Measurements from ENCODE around the gene ELMO1. TPM values are rescaled to one million over a fixed set of nuclear protein-coding genes. Genes with fewer than 3 reads are reported as not detected.
A peak's percentile ranks its signal among the peaks of the same experiment; 100 is the strongest.

ELMO1 gene
- total RNA-seq, 1 donor from 2014 or later = 66.1 TPM

GRCh38 chr7:36854652-36855051 is 594.0 kb downstream of the ELMO1 start:
- Mint-ChIP-seq H3K9me3 (ENCODE audit: low read depth) (peaks cover 6% of the 10 kb centered on the region), H3K36me3 (ENCODE audit: insufficient read depth) (peaks cover 34% of the 10 kb centered on the region), H3K4me1 (ENCODE audit: low read depth) (no peaks in the 10 kb centered on the region), H3K27me3 (no peaks in the 10 kb centered on the region), H3K4me3 (ENCODE audit: low read depth) (no peak overlapping the region), H3K27ac (peak overlapping the region; percentile 28)
- no peak for TF ChIP-seq CTCF (IDR thresholded peaks at IDR 0.05; ENCODE audit: unreplicated experiment)
- no peak for DNase-seq (ENCODE audit: low spot score, unreplicated experiment)

GRCh38 chr7:36852931-36853330 is 595.7 kb downstream of the ELMO1 start:
- peaks cover 30% of the 10 kb centered on the region for H3K36me3 Mint-ChIP-seq (ENCODE audit: insufficient read depth)
- H3K9me3 Mint-ChIP-seq (ENCODE audit: low read depth) = peaks cover 9% of the 10 kb centered on the region
- no peak for TF ChIP-seq CTCF (IDR thresholded peaks at IDR 0.05; ENCODE audit: unreplicated experiment)
- H3K4me1 Mint-ChIP-seq (ENCODE audit: low read depth) = no peaks in the 10 kb centered on the region
- H3K27ac Mint-ChIP-seq = no peak overlapping the region
- DNase-seq (ENCODE audit: low spot score, unreplicated experiment) = no peak
- no peaks in the 10 kb centered on the region for H3K27me3 Mint-ChIP-seq
- H3K4me3 Mint-ChIP-seq (ENCODE audit: low read depth) = no peak overlapping the region

DNA sequence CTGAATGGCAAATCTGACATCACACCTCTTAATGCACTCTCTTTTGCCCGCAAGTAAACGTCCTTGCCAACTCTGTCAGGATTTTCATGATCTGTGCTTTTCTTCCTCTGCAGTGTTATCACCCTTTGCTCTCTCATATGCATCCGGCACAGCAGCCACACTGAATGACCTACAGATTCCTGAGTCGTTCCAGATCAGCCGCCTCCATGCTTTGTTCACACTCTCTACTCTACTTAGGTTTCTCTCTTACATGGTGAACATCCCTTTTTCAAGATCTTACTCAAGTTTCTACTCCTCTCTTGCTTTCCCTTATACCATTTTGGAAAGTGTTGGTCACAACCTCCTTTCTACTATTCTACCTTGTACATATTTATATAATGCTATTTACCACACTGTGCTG is 596.6 kb downstream of the ELMO1 start:
- TF ChIP-seq CTCF (IDR thresholded peaks at IDR 0.05; ENCODE audit: unreplicated experiment) = no peak

GRCh38 chr7:36851382-36851781 is 597.3 kb downstream of the ELMO1 start:
- Mint-ChIP-seq H3K4me3 (ENCODE audit: low read depth) (no peak overlapping the region), H3K27ac (no peak overlapping the region), H3K9me3 (ENCODE audit: low read depth) (peaks cover 19% of the 10 kb centered on the region), H3K27me3 (no peaks in the 10 kb centered on the region), H3K36me3 (ENCODE audit: insufficient read depth) (peaks cover 37% of the 10 kb centered on the region), H3K4me1 (ENCODE audit: low read depth) (no peaks in the 10 kb centered on the region)
- TF ChIP-seq CTCF (IDR thresholded peaks at IDR 0.05; ENCODE audit: unreplicated experiment) = no peak
- no peak for DNase-seq (ENCODE audit: low spot score, unreplicated experiment)

More for the DNA sequence above, 596.6 kb downstream of the ELMO1 start:
- Mint-ChIP-seq H3K27ac (no peak overlapping the region), H3K36me3 (ENCODE audit: insufficient read depth) (peaks cover 31% of the 10 kb centered on the region), H3K9me3 (ENCODE audit: low read depth) (peaks cover 13% of the 10 kb centered on the region), H3K4me1 (ENCODE audit: low read depth) (no peaks in the 10 kb centered on the region), H3K4me3 (ENCODE audit: low read depth) (no peak overlapping the region), H3K27me3 (no peaks in the 10 kb centered on the region)
- no peak for DNase-seq (ENCODE audit: low spot score, unreplicated experiment)

- no peak for DNase-seq (ENCODE audit: low spot score, unreplicated experiment)
- peaks cover 27% of the 10 kb centered on the region for H3K36me3 Mint-ChIP-seq (ENCODE audit: insufficient read depth)
- H3K9me3 Mint-ChIP-seq (ENCODE audit: low read depth) = peaks cover 32% of the 10 kb centered on the region
- no peaks in the 10 kb centered on the region for H3K4me1 Mint-ChIP-seq (ENCODE audit: low read depth)
- H3K4me3 Mint-ChIP-seq (ENCODE audit: low read depth) = no peak overlapping the region
- no peaks in the 10 kb centered on the region for H3K27me3 Mint-ChIP-seq
- no peak for TF ChIP-seq CTCF (IDR thresholded peaks at IDR 0.05; ENCODE audit: unreplicated experiment)
- no peak overlapping the region for H3K27ac Mint-ChIP-seq
Measured at GRCh38 chr7:36847946-36848345, 600.7 kb downstream of the ELMO1 start.
